Choroid plexus epithelial cell (primary cell): ENCODE data around the gene BTBD9.

Experiments
- DNase-seq: peaks from one replicate; pipeline ENCODE4 v3.0.0-alpha.2; 2010; ENCODE audit warnings: low read depth
- H3K4me3 ChIP-seq: 2 replicates; pipeline ENCODE4 v1.5.1; 2011; ENCODE audit warnings: low read depth, mild to moderate bottlenecking, control low read depth, low read length, moderate library complexity
- CTCF ChIP-seq: conservative IDR thresholded peaks from 2 replicates; pipeline ENCODE4 v1.5.1; 2011; ENCODE audit warnings: low read depth, mild to moderate bottlenecking, control low read depth, inconsistent platforms, low read length, moderate library complexity

BTBD9 gene

GRCh38 chr6:38460186-38460585 lies 179.5 kb downstream of the BTBD9 start:
- no peak for TF ChIP-seq CTCF
- DNase-seq, result peak; percentile 92
- H3K4me3 ChIP-seq, result no peak overlapping the region

- DNase-seq, result peak; percentile 85
- TF ChIP-seq CTCF, result no peak
- H3K4me3 ChIP-seq, result no peak overlapping the region
Observed at GRCh38 chr6:38459291-38459690, 180.4 kb downstream of the BTBD9 start.

- H3K4me3 ChIP-seq, result no peak overlapping the region
- no peak for TF ChIP-seq CTCF
- no peak for DNase-seq
Observed at GRCh38 chr6:38453861-38454260, 185.9 kb downstream of the BTBD9 start.

- no peak for DNase-seq
- no peak overlapping the region for H3K4me3 ChIP-seq
- no peak for TF ChIP-seq CTCF
Observed at GRCh38 chr6:38452816-38453660, 186.7 kb downstream of the BTBD9 start.

- no peak for DNase-seq
- no peak overlapping the region for H3K4me3 ChIP-seq
- no peak for TF ChIP-seq CTCF
Observed at GRCh38 chr6:38450717-38451116, 189.0 kb downstream of the BTBD9 start.

- no peak for DNase-seq
- TF ChIP-seq CTCF, result no peak
- no peak overlapping the region for H3K4me3 ChIP-seq
Observed at GRCh38 chr6:38445925-38446324, 193.8 kb downstream of the BTBD9 start.

- H3K4me3 ChIP-seq, result no peak overlapping the region
- TF ChIP-seq CTCF, result no peak
- DNase-seq, result no peak
Observed at GRCh38 chr6:38445336-38445735, 194.4 kb downstream of the BTBD9 start.
